CD14-positive monocyte (primary cell): ENCODE results near the gene RSPH1. TPM values are rescaled to one million over a fixed set of nuclear protein-coding genes. Genes with fewer than 3 reads are reported as not detected.

Experiments
- DNase-seq, 3 donors: peaks; one replicate each; pipeline ENCODE4 v3.0.0-alpha.2; 2011 to 2022
- H2AFZ ChIP-seq: 2 replicates; pipeline ENCODE4 v1.6.0; 2012; ENCODE audit warnings: mild to moderate bottlenecking, low read depth, low read length, inconsistent platforms; ENCODE audit not compliant: insufficient read depth, poor library complexity, severe bottlenecking
- H3K27ac ChIP-seq, 2 donors: 1 replicate in 1 of 2; 2 replicates in 1 of 2; pipeline ENCODE4 v1.5.1; 2012 to 2013; ENCODE audit warnings: low read length in 2 of 2, control low read depth in 1 of 2, inconsistent platforms in 1 of 2, low read depth in 1 of 2, mild to moderate bottlenecking in 1 of 2
- H3K27me3 ChIP-seq, 2 donors: one replicate each; pipeline versions ENCODE4 v1.6.0 to v1.6.1; 2011 to 2013; ENCODE audit warnings: low read length in 2 of 2; ENCODE audit not compliant: control insufficient read depth in 2 of 2, insufficient read depth in 2 of 2
- H3K36me3 ChIP-seq, 2 donors: replicated peaks in 1 of 2; 1 replicate in 1 of 2; 2 replicates in 1 of 2; pipeline versions ENCODE4 v1.5.1 to v1.6.1; 2012 to 2013; ENCODE audit warnings: low read length in 2 of 2, control low read depth in 1 of 2, inconsistent platforms in 1 of 2, mild to moderate bottlenecking in 1 of 2; ENCODE audit not compliant: insufficient read depth in 2 of 2, control insufficient read depth in 1 of 2
- H3K4me1 ChIP-seq, 2 donors: 1 replicate in 1 of 2; 2 replicates in 1 of 2; pipeline versions ENCODE4 v1.5.1 to v1.6.1; 2012 to 2013; ENCODE audit warnings: low read length in 2 of 2, control low read depth in 1 of 2, inconsistent platforms in 1 of 2, mild to moderate bottlenecking in 1 of 2, moderate library complexity in 1 of 2; ENCODE audit not compliant: insufficient read depth in 2 of 2, control insufficient read depth in 1 of 2
- H3K4me2 ChIP-seq: replicated peaks from 2 replicates; pipeline ENCODE3; 2012; ENCODE audit warnings: low read length, moderate library complexity, mild to moderate bottlenecking; ENCODE audit not compliant: poor library complexity, severe bottlenecking; ENCODE audit errors: extremely low read depth
- H3K4me3 ChIP-seq, 3 experiments: fragments of 200-600 bp in 1 of 3; sonication (generic) in 1 of 3; replicated peaks in 1 of 3; 1 replicate in 2 of 3; 2 replicates in 1 of 3; pipeline ENCODE4 v1.5.1; 2011 to 2013; ENCODE audit warnings: low read length in 3 of 3, mild to moderate bottlenecking in 3 of 3, control low read depth in 2 of 3, low read depth in 2 of 3, inconsistent platforms in 1 of 3, moderate library complexity in 1 of 3
- H3K79me2 ChIP-seq: 2 replicates; pipeline ENCODE4 v1.6.0; 2012; ENCODE audit warnings: mild to moderate bottlenecking, control low read depth, inconsistent platforms, low read length, moderate library complexity; ENCODE audit not compliant: insufficient read depth
- H3K9ac ChIP-seq: 2 replicates; pipeline ENCODE4 v1.6.0; 2017; ENCODE audit warnings: low read length, mild to moderate bottlenecking; ENCODE audit not compliant: insufficient read depth, poor library complexity, severe bottlenecking
- H3K9me3 ChIP-seq, 2 donors: replicated peaks in 1 of 2; 1 replicate in 1 of 2; 2 replicates in 1 of 2; pipeline versions ENCODE4 v1.5.1 to v1.6.1; 2012 to 2013; ENCODE audit warnings: low read length in 2 of 2, control low read depth in 1 of 2; ENCODE audit not compliant: control insufficient read depth in 1 of 2, insufficient read depth in 1 of 2
- H4K20me1 ChIP-seq: 2 replicates; pipeline ENCODE4 v1.6.0; 2012; ENCODE audit warnings: mild to moderate bottlenecking, low read length, control low read depth, moderate library complexity; ENCODE audit not compliant: insufficient read depth
- H3K27ac Mint-ChIP-seq, 7 donors: one replicate each; pipeline ENCODE4 v1.8.0; 2020; ENCODE audit warnings: mild to moderate bottlenecking in 7 of 7, mixed read lengths in 7 of 7, moderate library complexity in 6 of 7, inconsistent platforms in 2 of 7
- H3K27me3 Mint-ChIP-seq, 3 donors: one replicate each; pipeline ENCODE4 v1.8.0; 2021 to 2022; ENCODE audit warnings: low read depth in 3 of 3, mild to moderate bottlenecking in 3 of 3, mixed read lengths in 3 of 3, moderate library complexity in 3 of 3, inconsistent platforms in 1 of 3
- H3K36me3 Mint-ChIP-seq, 2 donors: one replicate each; pipeline ENCODE4 v1.8.0; 2020; ENCODE audit warnings: mixed read lengths in 2 of 2, inconsistent platforms in 1 of 2, mild to moderate bottlenecking in 1 of 2
- H3K4me1 Mint-ChIP-seq: one replicate; pipeline ENCODE4 v1.8.0; 2020; ENCODE audit warnings: mild to moderate bottlenecking, mixed read lengths
- H3K4me3 Mint-ChIP-seq, 2 donors: one replicate each; pipeline ENCODE4 v1.8.0; 2020; ENCODE audit warnings: mild to moderate bottlenecking in 2 of 2, mixed read lengths in 2 of 2, moderate library complexity in 1 of 2
- H3K9me3 Mint-ChIP-seq, 7 donors: one replicate each; pipeline ENCODE4 v1.8.0; 2020 to 2022; ENCODE audit warnings: mixed read lengths in 7 of 7, mild to moderate bottlenecking in 6 of 7, moderate library complexity in 6 of 7, inconsistent platforms in 2 of 7
- WGBS: methylation state at CpG from one replicate; pipeline ENCODE4 v1.1.5; 2013; ENCODE audit warnings: missing lambda C conversion rate; ENCODE audit not compliant: insufficient coverage; 5-methylcytosine and 5-hydroxymethylcytosine counted together
- intact Hi-C, 2 donors: fragments of 100-400 bp; cut with micrococcal nuclease; formaldehyde crosslinking; loops; one replicate each; pipeline versions ENCODE4 v1.15.0 to v1.15.1; 2023
- polyA plus RNA-seq, 3 donors: library from polyadenylated mRNA; depleted of rRNA in 1 of 3; unstranded in 2 of 3; stranded (reverse) in 1 of 3; fragments of 300-500 nt in 2 of 3; fragments of >200 nt in 1 of 3; fragmentation: Illumina TruSeq in 2 of 3; gene quantifications; 1 replicate in 2 of 3; 2 replicates in 1 of 3; pipeline ENCODE4 v1.2.3, GENCODE V29; 2012 to 2021
- TF ChIP-seq, protein P1 (sequence below): fragments of 200-600 bp; IDR thresholded peaks from one replicate; pipeline ENCODE4 v1.8.0; 2022; ENCODE audit warnings: antibody characterized with exemption, mild to moderate bottlenecking

Gene RSPH1
- polyA plus RNA-seq, 3 donors: 0.03 TPM; not detected in 2

GRCh38 chr21:42484966-42485365 lies 11.1 kb downstream of the RSPH1 start:
- no peak overlapping the region for H3K27ac Mint-ChIP-seq
- Histone ChIP-seq H3K36me3 (no peaks in the 10 kb centered on the region), H3K9ac (no peak overlapping the region), H4K20me1 (no peaks in the 10 kb centered on the region), H3K4me1 (no peaks in the 10 kb centered on the region), H3K27ac (no peak overlapping the region), H3K4me2 (no peak overlapping the region), H2AFZ (no peak overlapping the region), H3K9me3 (no peaks in the 10 kb centered on the region), H3K27me3 (no peaks in the 10 kb centered on the region), H3K4me3 (no peak overlapping the region), H3K79me2 (no peaks in the 10 kb centered on the region)
- H3K36me3 Mint-ChIP-seq: no peaks in the 10 kb centered on the region
- H3K4me1 Mint-ChIP-seq: no peaks in the 10 kb centered on the region
- TF ChIP-seq, protein P1, sequence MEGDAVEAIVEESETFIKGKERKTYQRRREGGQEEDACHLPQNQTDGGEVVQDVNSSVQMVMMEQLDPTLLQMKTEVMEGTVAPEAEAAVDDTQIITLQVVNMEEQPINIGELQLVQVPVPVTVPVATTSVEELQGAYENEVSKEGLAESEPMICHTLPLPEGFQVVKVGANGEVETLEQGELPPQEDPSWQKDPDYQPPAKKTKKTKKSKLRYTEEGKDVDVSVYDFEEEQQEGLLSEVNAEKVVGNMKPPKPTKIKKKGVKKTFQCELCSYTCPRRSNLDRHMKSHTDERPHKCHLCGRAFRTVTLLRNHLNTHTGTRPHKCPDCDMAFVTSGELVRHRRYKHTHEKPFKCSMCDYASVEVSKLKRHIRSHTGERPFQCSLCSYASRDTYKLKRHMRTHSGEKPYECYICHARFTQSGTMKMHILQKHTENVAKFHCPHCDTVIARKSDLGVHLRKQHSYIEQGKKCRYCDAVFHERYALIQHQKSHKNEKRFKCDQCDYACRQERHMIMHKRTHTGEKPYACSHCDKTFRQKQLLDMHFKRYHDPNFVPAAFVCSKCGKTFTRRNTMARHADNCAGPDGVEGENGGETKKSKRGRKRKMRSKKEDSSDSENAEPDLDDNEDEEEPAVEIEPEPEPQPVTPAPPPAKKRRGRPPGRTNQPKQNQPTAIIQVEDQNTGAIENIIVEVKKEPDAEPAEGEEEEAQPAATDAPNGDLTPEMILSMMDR: no peak
- 100% methylated on average over 1 of the region's 7 CpGs for WGBS
- no peak for DNase-seq
- intact Hi-C loops: no loop called here
- H3K4me3 Mint-ChIP-seq: no peak overlapping the region
- peaks cover 0 to 7% (median 6%) of the 10 kb centered on the region in 7 donors for H3K9me3 Mint-ChIP-seq
- H3K27me3 Mint-ChIP-seq: peaks cover 0 to 2% (median 0%) of the 10 kb centered on the region in 3 donors

GRCh38 chr21:42481169-42481568 lies 14.9 kb downstream of the RSPH1 start:
- no peaks in the 10 kb centered on the region for H3K27me3 ChIP-seq
- Mint-ChIP-seq H3K27ac (no peak overlapping the region), H3K9me3 (peaks cover 0 to 1% (median 0%) of the 10 kb centered on the region in 7 donors), H3K36me3 (no peaks in the 10 kb centered on the region), H3K4me3 (no peak overlapping the region), H3K27me3 (peaks cover 0 to 11% (median 2%) of the 10 kb centered on the region in 3 donors), H3K4me1 (no peaks in the 10 kb centered on the region)
- intact Hi-C loops: no loop called here
- H4K20me1 ChIP-seq: no peaks in the 10 kb centered on the region
- H3K4me2 ChIP-seq: no peak overlapping the region
- H3K27ac ChIP-seq: no peak overlapping the region
- H3K4me3 ChIP-seq: no peak overlapping the region
- H3K4me1 ChIP-seq: no peaks in the 10 kb centered on the region
- no peak overlapping the region for H3K9ac ChIP-seq
- no peaks in the 10 kb centered on the region for H3K79me2 ChIP-seq
- H3K9me3 ChIP-seq: no peaks in the 10 kb centered on the region
- WGBS: no CpG with 5 or more reads among the region's 4 CpGs
- TF ChIP-seq, protein P1: no peak
- no peak overlapping the region for H2AFZ ChIP-seq
- DNase-seq: no peak
- H3K36me3 ChIP-seq: no peaks in the 10 kb centered on the region
